Activated CD8-positive, alpha-beta memory T cell treated with anti-CD3 and anti-CD28 coated beads for 4 hours (primary cell): Measurements from ENCODE around the gene EDN3.

ENCODE experiments used
- DNase-seq, 2 donors: peaks; one replicate each; pipeline ENCODE4 v3.0.0-alpha.2; 2020; ENCODE audit warnings: low read depth in 2 of 2

Gene EDN3

DNA sequence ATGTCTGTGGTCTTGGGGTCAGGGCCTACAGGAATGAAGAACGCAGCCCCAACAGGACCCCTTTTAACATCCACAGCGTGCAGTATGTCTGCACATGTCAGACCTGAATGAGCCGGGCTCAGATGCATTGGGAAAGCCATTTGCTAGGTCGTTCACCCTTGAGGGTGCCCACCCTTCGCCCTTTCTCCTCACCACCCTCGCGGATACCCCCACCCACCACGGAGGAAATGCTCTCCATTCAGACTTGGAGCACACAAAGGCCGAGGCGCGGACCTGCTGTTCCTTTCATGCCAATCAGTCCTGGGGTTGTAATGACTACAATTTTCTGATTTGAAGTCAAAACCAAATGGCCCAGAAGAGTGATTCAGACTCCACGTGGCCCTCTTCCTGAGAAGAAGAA is 62.7 kb downstream of the EDN3 start:
- no peak for DNase-seq

DNA sequence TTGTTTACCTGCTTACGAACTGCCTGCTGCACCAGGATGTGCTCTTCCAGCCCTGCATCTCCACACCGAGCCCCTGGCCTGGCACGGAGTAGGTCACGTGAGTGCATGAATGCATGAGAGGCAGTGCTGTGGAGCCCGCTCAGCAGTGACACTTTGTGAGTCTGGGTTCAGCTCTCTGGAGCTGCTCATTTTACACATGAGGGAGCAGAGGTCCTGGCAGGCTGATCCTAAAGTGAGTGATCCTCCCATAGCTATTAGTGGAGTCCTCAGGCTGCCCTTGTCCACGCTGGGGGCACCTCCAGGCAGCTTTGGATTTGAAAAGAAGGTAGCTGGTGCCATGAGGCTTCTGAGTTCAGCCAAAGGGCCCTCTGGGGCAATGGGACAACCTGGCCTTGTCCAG is 64.2 kb downstream of the EDN3 start:
- DNase-seq, result no peak

DNA sequence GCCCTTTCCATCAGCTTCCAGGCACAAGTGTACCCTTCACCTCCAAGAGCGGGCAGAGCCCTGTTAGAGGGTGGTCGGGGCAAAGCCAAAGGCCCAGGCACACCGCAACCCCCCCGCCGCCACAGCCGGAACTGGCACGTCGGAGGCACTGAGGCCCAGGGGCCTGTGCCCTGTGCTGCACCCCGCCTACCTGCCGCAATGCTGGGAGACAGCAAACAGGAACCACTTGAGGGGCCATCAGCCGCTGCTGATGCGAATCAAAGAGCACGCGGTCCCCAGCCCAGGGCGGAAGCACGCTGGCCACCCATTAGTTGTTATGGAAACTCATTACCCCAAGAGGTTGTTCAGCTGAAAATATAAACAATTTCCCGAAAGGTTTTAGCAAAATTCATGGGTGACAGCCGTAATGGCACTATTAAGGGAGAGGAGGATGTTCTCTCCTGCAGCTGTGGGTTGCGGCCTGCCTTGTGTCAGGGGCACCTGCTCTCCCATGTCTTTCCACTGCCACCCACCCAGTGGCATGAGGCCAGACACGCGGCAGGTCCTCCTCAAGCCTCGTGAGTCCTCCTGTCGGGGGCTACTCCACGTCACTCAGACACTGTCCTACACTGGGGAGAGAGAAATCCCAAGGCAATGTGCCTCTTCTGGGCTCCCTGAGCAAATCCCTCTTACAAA is 65.3 kb downstream of the EDN3 start:
- DNase-seq, result no peak

DNA sequence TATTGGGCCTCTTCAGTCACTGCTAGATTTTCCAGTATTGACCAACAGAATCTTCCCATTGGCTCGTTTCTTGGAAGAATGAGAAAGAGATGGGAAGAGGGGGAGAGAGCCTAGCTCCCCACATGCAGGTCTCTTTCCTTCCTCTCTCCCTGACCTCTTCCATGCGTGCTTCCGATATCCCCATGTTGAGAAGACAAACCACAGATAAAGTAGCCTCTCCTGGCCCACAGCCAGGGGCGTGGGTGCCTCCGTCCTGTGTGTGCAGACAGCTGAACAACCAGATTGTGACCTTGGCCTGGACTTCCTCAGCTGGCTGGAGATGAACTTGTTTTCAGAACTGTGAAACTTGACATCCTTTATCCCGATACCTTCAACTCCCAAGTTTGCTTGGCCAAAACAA is 71.0 kb downstream of the EDN3 start:
- DNase-seq, result no peak

DNA sequence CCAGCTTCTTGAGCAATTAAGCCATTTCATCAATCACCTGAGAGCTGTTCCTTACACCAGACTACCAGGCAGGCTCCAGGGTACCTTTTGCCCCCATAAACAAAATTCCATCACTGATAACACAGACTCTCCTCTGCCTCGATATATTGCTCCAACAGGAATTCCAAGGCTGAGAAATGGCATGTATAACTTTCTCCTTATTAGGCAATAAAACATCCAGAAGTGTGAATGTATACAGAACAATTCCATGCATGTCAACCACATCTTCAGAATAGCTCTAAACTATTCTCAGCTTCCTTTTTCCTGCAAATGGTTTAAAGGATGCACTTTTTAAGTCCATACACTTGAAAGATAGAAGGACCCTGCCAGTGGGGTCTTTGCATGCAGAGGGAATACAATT is 73.8 kb downstream of the EDN3 start:
- DNase-seq, result no peak

DNA sequence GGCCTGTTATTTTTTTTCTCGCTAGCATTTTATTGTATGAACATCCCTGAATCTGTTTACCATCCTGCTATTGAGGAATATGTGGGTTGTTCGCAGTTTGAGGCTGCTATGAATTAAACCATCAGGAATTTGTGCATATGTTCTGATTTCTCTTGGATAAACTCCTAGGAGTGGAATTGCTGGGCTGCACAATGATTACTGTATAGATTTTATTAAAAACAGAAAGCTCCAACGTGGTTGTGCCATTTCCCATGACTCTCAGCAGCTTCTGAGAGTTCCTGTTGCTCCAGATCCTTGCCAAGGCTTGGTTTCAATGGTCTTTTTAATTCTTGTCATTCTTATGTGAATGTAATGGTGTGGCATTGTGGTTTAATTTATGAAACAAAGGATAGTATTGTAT is 75.1 kb downstream of the EDN3 start:
- DNase-seq, result no peak
